ENCODE data around the gene FXYD2.

DNA sequence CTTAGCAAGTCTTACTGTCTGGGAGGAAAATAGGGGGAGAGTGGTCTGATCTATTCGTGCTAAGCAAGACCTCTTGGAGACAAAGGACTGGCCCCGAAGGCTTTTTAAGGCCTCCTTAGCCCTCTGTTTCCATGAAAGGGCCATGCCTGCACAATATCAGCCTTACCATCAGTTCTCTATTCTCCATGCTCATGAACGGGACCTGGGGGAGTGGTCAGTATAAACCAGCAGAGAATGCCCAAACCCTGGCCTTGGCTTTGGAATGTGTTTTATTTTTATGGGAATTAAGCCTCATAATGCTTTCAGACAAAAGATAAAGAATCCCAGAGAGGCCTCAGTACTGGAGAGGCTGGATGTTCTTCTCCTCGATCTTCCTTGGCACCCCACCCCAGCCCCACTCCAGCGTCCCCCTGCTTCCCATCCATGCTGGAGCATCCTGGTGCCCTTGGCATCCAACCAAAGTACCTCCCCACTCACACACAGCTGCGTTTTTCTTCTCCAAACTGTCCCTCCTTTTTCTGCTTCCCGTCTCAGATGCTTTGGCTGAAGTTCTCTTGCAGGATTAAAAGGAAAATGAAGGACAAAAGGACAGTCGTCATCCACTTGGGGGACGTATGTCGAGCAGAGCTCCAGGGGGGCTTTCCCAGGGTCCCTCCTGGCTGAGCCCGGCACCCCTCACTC, 33.3 kb upstream of the FXYD2 start:
- TF ChIP-seq ZNF138 (CRISPR knock-in tag; IDR thresholded peaks at IDR 0.05; ENCODE audit: low read depth) (no peak), GZF1 (CRISPR knock-in tag; IDR thresholded peaks at IDR 0.05) (no peak), CTCF (CRISPR knock-in tag; IDR thresholded peaks at IDR 0.05) (no peak), ASH2L (IDR thresholded peaks at IDR 0.05; ENCODE audit: insufficient read length, low read depth, low read length) (no peak), SRF (IDR thresholded peaks at IDR 0.05; ENCODE audit: low read depth, low read length) (no peak), CHD2 (IDR thresholded peaks at IDR 0.05; ENCODE audit: low read depth, low read length) (no peak), BCL3 (CRISPR knock-in tag; IDR thresholded peaks at IDR 0.05) (no peak), CREB1 (IDR thresholded peaks at IDR 0.05) (no peak), CREB1 (CRISPR knock-in tag; IDR thresholded peaks at IDR 0.05) (no peak), TAF1 (CRISPR knock-in tag; IDR thresholded peaks at IDR 0.05) (no peak), ELF4 (CRISPR knock-in tag; IDR thresholded peaks at IDR 0.05; ENCODE audit: borderline replicate concordance) (no peak)

All from HepG2 (cell line).